ENCODE data around the gene HTR1D.
"Not testable (repeated sequence)": the region's sequence is repeated elsewhere in the genome, so short reads cannot be mapped to it uniquely, and the experiment has no call there.

Gene HTR1D

DNA sequence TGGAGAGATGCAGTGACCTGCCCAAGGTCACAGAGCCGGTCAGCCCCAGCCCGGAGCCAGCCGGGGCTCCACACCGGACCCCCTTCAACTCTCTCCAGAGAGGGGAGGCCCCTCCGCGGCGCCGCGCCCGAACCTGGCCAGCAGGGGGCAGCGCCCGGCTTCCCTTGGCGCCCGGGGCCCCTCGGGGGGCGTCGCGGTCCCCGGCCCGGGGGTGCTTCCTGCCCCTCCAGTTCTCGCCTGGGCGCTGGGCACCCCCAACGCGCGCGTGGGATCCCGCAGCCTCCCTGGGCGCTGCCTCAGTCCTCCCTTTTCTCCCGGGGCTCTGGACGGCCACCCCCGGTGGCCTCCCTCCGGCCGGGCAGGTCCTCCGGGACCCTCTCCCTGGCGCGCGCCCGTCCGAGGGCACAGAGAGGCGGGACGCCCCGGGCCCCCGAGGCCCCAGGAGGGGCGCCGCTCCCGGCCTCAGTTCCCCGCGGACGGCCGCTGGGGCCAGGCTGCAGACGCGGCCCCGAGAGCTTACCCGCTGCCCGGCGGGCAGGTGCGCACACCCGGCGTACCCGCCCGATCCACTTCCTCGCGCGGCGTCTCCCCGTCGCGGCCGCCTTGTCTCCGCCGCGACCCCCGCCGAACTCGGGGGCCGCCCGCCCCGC lies 406 bp downstream of the HTR1D start:
- peak; percentile 49 for DNase-seq (ENCODE audit: low spot score)

DNA sequence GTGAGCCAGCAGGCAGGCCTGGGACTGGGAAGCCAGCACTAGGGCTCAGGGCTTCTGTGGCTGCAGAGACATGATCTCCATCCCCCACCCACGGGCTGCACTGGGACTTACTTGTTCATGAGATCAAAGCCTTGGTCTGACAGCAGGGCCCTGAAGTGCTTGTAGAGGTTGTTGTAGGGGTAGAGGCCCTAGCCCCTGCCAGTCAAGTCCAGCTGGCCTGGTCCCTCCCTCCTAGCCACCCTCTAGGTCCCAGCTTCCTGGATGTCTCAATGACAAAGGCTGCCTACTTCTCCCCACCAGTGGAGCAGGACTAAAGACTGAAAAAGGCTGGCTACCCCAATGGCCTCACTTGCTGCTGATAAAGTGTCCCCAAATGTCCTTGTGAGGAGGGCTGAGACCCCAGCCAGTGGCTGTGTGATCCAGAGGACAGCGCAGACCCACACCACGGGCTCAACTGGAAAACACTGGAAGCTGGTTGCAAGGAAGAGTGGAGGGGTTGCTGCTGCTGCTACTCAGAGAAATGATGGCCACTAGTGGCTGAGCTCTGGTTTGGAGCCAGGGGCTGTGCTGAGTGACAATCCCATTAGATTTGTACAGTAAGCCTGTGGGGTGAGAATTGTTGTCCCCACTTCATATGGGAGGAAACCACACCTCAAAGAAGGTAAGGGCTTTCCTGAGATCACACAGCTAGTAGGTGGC lies 1.4 kb downstream of the HTR1D start:
- no peak for DNase-seq (ENCODE audit: low spot score)

GRCh38 chr1:23215291-23215690 lies 2.0 kb downstream of the HTR1D start:
- no peak for DNase-seq (ENCODE audit: low spot score)

DNA sequence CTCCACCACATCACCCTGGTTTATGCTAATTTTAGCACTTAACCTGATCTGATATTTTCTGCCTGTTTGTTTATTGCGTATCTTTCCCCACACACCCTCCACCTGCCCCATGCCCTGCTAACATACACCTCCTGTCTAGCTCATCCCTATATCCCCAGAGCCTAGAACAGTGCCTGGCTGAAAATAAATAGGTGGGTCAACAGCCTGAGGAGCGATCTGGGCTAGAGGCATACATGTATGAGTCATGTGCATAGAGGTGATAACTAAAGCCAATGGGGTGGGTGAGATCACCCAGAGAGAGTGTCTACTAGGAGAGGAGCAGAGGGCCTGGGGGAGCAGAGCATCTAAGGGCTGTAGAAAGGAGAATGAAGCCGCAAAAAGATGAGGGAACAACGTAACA lies 2.7 kb downstream of the HTR1D start:
- DNase-seq (ENCODE audit: low spot score), result no peak

- DNase-seq (ENCODE audit: low spot score), result no peak
These were observed 5.3 kb downstream of the HTR1D start for GRCh38 chr1:23211955-23212354.

DNA sequence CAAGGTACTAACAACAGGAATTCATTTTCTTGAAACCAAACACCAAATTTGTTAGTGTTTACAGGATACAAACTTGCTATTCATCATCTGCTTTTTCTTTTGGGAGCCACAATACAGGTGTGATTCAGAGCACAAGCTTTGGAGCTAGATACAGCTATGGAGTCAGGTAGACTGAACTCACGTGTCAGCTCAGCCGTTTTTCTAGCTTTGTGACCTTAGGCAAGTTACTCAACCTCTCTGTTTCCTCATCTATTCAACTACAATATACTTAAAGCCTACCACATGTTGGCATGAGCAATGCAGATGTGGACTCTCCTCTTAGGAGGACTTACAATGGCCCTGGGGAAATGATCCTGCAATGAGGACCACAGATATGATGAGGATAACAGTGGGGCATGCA lies 6.3 kb downstream of the HTR1D start:
- DNase-seq (ENCODE audit: low spot score), result no peak

DNA sequence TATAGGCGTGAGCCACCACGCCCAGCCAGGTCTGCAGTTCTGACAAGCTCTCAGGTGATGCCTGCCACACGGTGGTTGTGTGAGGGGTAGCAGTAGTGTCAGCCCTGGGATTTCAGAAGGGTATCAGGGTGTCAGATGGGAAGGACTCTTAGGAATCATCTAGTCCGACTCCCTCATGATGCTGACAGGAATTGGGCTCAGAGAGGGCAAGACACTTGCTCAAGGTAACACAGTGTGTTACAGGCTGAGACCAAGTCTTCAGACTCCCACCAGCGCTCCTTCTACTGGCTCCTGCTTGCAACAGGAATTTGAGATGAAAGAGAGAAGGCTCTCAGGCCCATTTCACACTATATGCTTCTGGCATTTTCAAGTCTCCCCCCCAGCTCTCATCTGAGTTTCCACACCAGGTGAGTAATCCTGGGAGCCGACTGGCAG lies 6.9 kb downstream of the HTR1D start:
- DNase-seq (ENCODE audit: low spot score), result no peak

DNA sequence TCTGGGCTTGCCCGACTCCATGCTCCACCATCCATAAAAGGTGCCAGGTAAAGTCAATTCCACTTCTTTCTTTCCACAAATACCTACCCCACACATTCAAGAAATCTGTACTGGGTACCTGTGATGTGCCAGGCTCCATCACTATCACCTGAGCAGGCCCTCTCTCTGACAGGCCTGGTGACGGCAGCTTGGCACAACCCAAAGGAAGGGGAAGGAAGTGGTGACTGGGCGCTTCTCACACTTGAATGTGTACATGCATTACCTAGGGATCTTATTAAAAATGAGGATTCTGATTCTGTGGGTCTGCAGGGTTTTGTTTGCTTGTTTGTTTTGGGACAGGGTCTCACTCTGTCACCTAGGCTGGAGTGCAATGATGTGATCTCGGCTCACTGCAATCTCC lies 7.5 kb downstream of the HTR1D start:
- DNase-seq (ENCODE audit: low spot score), result no peak

- DNase-seq (ENCODE audit: low spot score), result no peak
These were observed 8.8 kb downstream of the HTR1D start for GRCh38 chr1:23208527-23208926.

DNA sequence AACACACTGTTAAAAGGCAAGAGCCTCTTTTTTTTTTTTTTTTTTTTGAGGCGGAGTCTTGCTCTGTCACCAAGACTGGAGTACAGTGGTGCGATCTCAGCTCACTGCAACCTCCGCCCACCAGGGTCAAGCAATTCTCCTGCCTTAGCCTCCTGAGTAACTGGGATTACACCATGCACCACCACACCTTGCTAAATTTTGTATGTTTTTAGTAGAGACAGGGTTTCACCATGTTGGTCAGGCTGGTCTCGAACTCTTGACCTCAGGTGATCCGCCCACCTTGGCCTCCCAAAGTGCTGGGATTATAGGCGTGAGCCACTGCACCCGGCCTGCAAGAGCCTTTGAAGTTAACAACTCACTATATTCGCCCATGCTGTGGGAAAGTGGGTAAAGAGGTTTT lies 9.6 kb downstream of the HTR1D start:
- not testable (repeated sequence) for DNase-seq (ENCODE audit: low spot score)

DNA sequence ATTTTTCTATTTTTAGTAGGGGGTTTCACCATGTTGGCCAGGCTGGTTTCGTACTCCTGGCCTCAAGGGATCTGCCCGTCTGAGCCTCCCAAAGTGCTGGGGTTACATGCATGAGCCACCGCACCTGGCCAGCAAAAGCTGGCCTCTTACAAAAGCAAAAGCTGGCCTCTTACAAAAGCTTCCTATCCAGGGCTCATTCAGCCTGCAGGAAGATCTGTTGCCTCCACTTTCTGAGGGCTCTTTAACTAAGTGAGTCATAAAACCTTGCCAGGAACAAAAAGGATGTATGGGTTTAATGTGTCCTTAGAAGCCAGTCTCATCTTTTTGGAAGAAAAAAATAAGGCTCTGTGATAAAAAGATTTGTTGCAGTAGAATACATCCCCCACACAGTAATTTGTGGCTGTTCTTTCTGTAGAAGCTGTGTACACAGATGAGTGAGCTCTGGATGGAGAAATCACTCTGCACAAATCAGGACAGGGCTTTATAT lies 15.0 kb downstream of the HTR1D start:
- DNase-seq (ENCODE audit: low spot score), result no peak

DNA sequence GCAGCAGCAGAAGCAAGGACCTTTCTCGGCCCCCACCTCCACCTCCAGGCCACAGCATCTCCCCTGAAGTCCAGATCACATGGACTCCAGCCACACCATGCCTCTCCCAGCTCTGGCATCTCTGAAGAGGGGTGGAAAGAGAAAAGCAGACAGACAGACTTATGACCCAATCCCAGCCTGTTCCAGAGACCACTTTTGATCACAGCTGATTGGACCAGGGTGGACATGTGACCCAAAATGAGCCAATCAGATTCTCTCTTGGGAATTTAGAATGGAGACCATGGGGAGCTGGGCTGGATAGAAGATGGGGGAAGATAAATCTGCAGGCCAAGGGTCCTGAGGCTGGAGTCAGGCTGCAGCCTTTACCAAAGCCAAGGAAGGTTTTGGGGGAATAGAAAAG lies 16.4 kb downstream of the HTR1D start:
- DNase-seq (ENCODE audit: low spot score), result no peak

DNA sequence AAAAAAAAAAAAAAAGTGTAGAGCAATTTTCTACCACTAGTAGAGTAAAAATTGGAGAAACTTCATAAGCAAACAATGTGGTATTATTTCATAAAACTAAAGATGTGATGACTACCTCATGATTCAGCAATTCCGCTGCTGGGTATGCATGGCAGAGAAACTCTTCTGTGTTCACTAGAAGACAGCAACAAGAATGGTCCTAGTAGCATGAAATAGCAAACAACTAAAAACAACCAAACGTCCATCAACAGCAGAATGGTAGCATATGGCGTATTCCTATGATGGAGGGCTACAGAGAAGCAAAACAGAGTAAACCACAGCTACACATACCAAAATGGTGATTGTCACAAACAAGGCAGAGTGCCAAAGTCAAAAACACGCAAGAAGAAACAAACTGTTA lies 18.9 kb downstream of the HTR1D start:
- peak; percentile 68 for DNase-seq (ENCODE audit: low spot score)

GRCh38 chr1:23196627-23197328 lies 20.5 kb downstream of the HTR1D start:
- peak; percentile 88 for DNase-seq (ENCODE audit: low spot score)

DNA sequence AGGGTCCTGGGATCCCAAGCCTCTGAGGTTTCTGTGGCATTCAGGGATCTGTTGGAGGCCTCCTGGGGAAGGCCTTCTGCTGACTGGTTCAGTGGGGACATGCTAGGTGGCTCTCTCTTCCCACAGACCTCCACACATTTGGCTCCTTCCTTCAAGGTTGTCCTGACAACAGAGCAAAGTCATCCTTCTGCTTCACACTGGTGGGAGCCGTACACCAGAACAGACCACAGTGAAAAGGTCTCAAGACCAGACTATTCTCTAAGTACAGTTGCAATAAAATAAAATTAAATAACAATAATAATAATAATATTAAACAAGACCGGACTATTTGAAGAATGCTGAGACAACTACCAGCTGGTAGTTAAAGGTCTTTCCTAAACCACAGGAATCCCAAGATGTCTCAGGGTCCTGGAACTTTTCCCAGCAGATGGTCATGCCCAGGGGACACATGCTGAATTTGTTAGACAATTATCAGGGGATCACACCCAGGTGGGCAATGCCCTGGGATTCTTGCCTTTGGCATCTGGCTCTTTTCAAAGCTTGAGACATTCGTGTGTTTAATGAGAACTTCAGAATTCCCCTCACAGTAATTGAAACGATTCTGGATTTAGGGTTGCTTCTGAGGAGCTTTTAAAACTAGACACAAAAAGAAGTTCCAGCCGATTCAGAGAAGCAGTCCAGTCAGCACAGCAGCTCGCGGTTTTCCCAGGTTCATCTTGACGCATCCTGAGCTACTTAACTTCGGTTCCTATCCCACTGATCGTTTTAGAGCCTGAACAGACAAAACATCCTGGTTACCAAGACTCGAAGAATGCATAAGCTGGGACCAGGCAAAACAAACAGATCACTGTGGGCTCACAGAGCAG lies 22.9 kb downstream of the HTR1D start:
- peak; percentile 85 for DNase-seq (ENCODE audit: low spot score)

DNA sequence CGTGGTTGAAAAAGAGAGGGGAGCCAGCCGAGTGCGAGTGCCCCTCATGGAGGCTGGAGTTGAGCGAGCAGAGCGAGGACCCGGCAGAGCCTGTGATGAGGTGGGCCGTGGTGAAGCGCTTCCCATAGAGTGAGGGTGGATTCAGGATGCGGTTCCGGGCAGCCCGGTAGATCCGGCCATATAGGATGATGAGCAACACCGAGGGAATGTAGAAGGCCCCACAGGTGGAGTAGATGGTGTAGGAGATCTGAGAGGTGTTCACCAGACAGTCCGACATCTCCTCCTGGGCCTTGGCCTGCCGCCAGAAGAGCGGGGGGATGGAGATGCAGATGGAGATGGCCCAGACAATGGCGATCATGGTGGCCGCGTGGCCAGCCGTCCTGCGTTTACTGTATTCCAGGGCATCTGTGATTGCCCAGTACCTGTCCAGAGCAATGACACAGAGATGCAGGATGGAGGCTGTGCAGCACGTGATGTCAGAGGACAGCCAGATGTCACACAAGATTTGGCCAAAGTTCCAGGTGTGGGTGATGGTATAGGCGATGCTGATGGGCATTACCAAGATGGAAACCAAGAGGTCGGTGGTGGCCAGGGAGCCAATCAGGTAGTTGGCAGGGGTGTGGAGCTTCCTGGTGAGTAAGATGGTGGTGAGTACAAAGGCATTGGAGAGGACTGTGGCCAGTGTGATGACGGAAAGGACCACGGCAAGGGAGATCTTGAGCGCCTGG lies 23.7 kb downstream of the HTR1D start:
- no peak for DNase-seq (ENCODE audit: low spot score)

DNA sequence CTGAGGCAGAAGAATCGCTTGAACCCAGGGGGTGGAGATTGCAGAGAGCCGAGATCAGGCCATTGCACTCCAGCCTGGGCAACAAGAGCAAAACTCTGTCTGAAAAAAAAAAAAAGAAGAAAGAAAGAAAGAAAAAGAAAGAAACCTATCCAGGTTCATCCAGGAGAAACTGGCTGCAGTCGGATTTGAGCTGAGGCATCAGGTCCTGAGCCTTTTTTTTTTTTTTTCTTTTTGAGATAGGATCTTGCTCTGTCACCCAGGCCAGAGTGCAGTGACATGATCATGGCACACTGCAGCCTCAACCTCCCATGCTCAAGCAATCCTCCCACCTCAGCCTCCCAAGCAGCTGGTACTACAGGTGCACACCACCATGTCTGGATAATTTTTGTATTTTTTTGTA lies 26.1 kb downstream of the HTR1D start:
- no peak for DNase-seq (ENCODE audit: low spot score)

GRCh38 chr1:23188936-23189452 lies 28.3 kb downstream of the HTR1D start:
- peak; percentile 71 for DNase-seq (ENCODE audit: low spot score)

DNA sequence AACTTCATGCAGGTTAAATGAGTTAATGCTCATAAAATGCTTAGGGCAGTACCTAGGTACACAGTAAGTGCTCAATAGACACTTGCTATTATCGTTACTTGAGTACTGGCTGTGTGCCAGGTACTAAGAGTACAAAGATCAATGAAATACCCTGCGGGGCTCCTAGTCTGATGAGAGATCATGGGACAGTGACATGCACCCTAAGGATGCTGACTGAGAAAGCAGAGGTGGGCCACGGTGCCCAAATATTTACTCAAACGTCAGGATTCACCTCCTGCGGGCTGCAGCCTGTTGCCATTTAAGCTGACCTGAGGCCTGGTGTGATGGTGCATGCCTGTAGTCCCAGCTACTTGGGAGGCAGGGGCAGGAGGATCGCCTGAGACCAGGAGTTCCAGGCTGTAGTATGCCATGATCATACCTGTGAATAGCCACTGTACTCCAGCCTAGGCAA lies 28.8 kb downstream of the HTR1D start:
- DNase-seq (ENCODE audit: low spot score), result no peak

GRCh38 chr1:23187637-23188036 lies 29.7 kb downstream of the HTR1D start:
- DNase-seq (ENCODE audit: low spot score), result no peak

DNA sequence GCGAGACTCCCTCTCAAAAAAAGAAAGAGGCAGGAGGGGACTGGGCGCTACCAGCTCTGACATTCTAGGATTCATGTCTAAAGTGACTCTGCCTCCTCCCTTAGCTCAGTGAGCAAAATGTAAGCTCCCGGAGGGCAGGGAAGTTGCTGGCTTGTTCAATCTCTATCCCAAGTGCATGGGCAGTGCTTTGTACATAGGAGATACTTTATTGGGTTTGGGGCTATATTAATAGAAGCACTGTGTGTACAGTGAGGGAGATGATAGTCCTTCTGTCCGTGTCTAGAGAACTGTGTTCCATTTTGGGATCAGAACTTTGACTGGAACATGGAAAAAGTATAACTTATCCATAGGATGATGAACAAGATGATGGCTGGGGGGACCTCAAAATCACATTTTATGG lies 31.9 kb downstream of the HTR1D start:
- no peak for DNase-seq (ENCODE audit: low spot score)
